Natural killer cell (primary cell): Measurements from ENCODE around the gene SHC2. TPM values are rescaled to one million over a fixed set of nuclear protein-coding genes. Genes with fewer than 3 reads are reported as not detected.

Experiments
- ATAC-seq, 3 donors: fragments of 150-1000 bp in 2 of 3; fragments of 200-7000 bp in 1 of 3; cut with Tn5 transposase; 1 replicate in 1 of 3; 2 replicates in 2 of 3; pipeline ENCODE4 v1.10.0; 2021; ENCODE audit warnings: mild to moderate bottlenecking in 2 of 3, moderate library complexity in 2 of 3
- DNase-seq, 2 donors: peaks; one replicate each; pipeline versions ENCODE4 v3.0.0 to v3.0.0-alpha.2; 2013 to 2021; ENCODE audit warnings: mixed read lengths in 1 of 2
- H3K27ac ChIP-seq: one replicate; pipeline ENCODE4 v1.5.1; 2013; ENCODE audit warnings: mild to moderate bottlenecking, low read length
- H3K27me3 ChIP-seq: one replicate; pipeline ENCODE4 v1.6.1; 2013; ENCODE audit warnings: low read length; ENCODE audit not compliant: control insufficient read depth, insufficient read depth
- H3K36me3 ChIP-seq: one replicate; pipeline ENCODE4 v1.6.1; 2013; ENCODE audit warnings: low read length; ENCODE audit not compliant: control insufficient read depth, insufficient read depth
- H3K4me1 ChIP-seq: one replicate; pipeline ENCODE4 v1.6.1; 2013; ENCODE audit warnings: low read length; ENCODE audit not compliant: control insufficient read depth, insufficient read depth
- H3K4me3 ChIP-seq: one replicate; pipeline ENCODE4 v1.5.1; 2013; ENCODE audit warnings: low read length
- H3K9me3 ChIP-seq: one replicate; pipeline ENCODE4 v1.6.1; 2013; ENCODE audit warnings: low read length; ENCODE audit not compliant: control insufficient read depth, insufficient read depth
- H3K27ac Mint-ChIP-seq, 2 donors: one replicate each; pipeline ENCODE4 v1.8.0; 2022; ENCODE audit warnings: mild to moderate bottlenecking in 2 of 2, mixed read lengths in 2 of 2, moderate library complexity in 1 of 2
- H3K27me3 Mint-ChIP-seq, 2 donors: one replicate each; pipeline ENCODE4 v1.8.0; 2022; ENCODE audit warnings: low read depth in 2 of 2, mixed read lengths in 2 of 2
- H3K36me3 Mint-ChIP-seq: one replicate; pipeline ENCODE4 v1.8.0; 2022; ENCODE audit warnings: mixed read lengths
- H3K4me1 Mint-ChIP-seq, 2 donors: one replicate each; pipeline ENCODE4 v1.8.0; 2022; ENCODE audit warnings: mixed read lengths in 2 of 2
- H3K4me3 Mint-ChIP-seq: one replicate; pipeline ENCODE4 v1.8.0; 2022; ENCODE audit warnings: mild to moderate bottlenecking, moderate library complexity, mixed read lengths
- H3K9me3 Mint-ChIP-seq, 2 donors: one replicate each; pipeline ENCODE4 v1.8.0; 2022; ENCODE audit warnings: mixed read lengths in 2 of 2
- CTCF ChIP-seq: fragments of 200-600 bp; IDR thresholded peaks from one replicate; pipeline ENCODE4 v1.8.0; 2022; ENCODE audit warnings: antibody characterized with exemption
- WGBS: methylation state at CpG from one replicate; pipeline ENCODE4 v1.1.7; 2013; ENCODE audit warnings: missing lambda C conversion rate; ENCODE audit not compliant: insufficient coverage; 5-methylcytosine and 5-hydroxymethylcytosine counted together
- intact Hi-C: fragments of 100-400 bp; cut with micrococcal nuclease; formaldehyde crosslinking; loops from one replicate; pipeline ENCODE4 v1.14.2; 2022
- total RNA-seq, 4 donors: library from RNA; stranded (reverse); fragments of 120-200 nt in 1 of 4; gene quantifications; one replicate each; pipeline versions ENCODE4 v1.2.3 to v1.2.4, GENCODE V29; 2013 to 2022

The SHC2 gene
- total RNA-seq, 3 donors from 2014 or later (not counting 1 experiment from before 2014, with no cell fraction given) = 0.75 TPM; not detected in 2

- H3K9me3 Mint-ChIP-seq = no peaks in the 10 kb centered on the region
- Histone ChIP-seq H3K4me3 (no peak overlapping the region), H3K9me3 (no peaks in the 10 kb centered on the region), H3K27ac (no peak overlapping the region), H3K4me1 (no peaks in the 10 kb centered on the region), H3K27me3 (no peaks in the 10 kb centered on the region), H3K36me3 (no peaks in the 10 kb centered on the region)
- no peak overlapping the region for H3K4me3 Mint-ChIP-seq
- no peak for TF ChIP-seq CTCF
- intact Hi-C loops = no loop called here
- ATAC-seq (peak in 1 of 3 donors; percentile 36), DNase-seq (no peak)
- peaks cover 11 to 21% of the 10 kb centered on the region in 2 donors for H3K27me3 Mint-ChIP-seq
- H3K36me3 Mint-ChIP-seq = no peaks in the 10 kb centered on the region
- H3K27ac Mint-ChIP-seq = no peak overlapping the region
- no peaks in the 10 kb centered on the region for H3K4me1 Mint-ChIP-seq
- WGBS = 76% methylated on average over 17 of the region's 17 CpGs
Observed at GRCh38 chr19:371501-372168, 89.2 kb downstream of the SHC2 start.

GRCh38 chr19:370641-371330, 90.0 kb downstream of the SHC2 start:
- no peak for TF ChIP-seq CTCF
- Histone ChIP-seq H3K4me1 (no peaks in the 10 kb centered on the region), H3K4me3 (no peak overlapping the region), H3K27me3 (no peaks in the 10 kb centered on the region), H3K9me3 (no peaks in the 10 kb centered on the region), H3K36me3 (no peaks in the 10 kb centered on the region), H3K27ac (no peak overlapping the region)
- no peaks in the 10 kb centered on the region for H3K4me1 Mint-ChIP-seq
- H3K36me3 Mint-ChIP-seq = no peaks in the 10 kb centered on the region
- WGBS = 91% methylated on average over 43 of the region's 43 CpGs
- DNase-seq (no peak), ATAC-seq (no peak)
- no peaks in the 10 kb centered on the region for H3K9me3 Mint-ChIP-seq
- no peak overlapping the region for H3K4me3 Mint-ChIP-seq
- peaks cover 13 to 19% of the 10 kb centered on the region in 2 donors for H3K27me3 Mint-ChIP-seq
- intact Hi-C loops = no loop called here
- H3K27ac Mint-ChIP-seq = no peak overlapping the region

- Mint-ChIP-seq H3K9me3 (no peaks in the 10 kb centered on the region), H3K27me3 (peaks cover 13 to 19% of the 10 kb centered on the region in 2 donors), H3K36me3 (no peaks in the 10 kb centered on the region), H3K4me1 (no peaks in the 10 kb centered on the region), H3K27ac (no peak overlapping the region), H3K4me3 (no peak overlapping the region)
- intact Hi-C loops = no loop called here
- ATAC-seq (no peak), DNase-seq (no peak)
- Histone ChIP-seq H3K4me3 (no peak overlapping the region), H3K9me3 (no peaks in the 10 kb centered on the region), H3K4me1 (no peaks in the 10 kb centered on the region), H3K27me3 (no peaks in the 10 kb centered on the region), H3K27ac (no peak overlapping the region), H3K36me3 (no peaks in the 10 kb centered on the region)
- WGBS = 94% methylated on average over 14 of the region's 14 CpGs
- TF ChIP-seq CTCF = no peak
Observed at GRCh38 chr19:369876-370275, 91.0 kb downstream of the SHC2 start.
